Ishikawa (cell line): ENCODE data around the gene ACO2.

Source experiments
- CEBPB ChIP-seq: IDR thresholded peaks from 2 replicates; pipeline ENCODE4 v1.6.1; 2012
- CREB1 ChIP-seq: IDR thresholded peaks from 2 replicates; pipeline ENCODE4 v1.6.1; 2012; ENCODE audit warnings: low read depth
- EGR1 ChIP-seq: IDR thresholded peaks from 2 replicates; pipeline ENCODE4 v1.6.1; 2012
- EP300 ChIP-seq: IDR thresholded peaks from 2 replicates; pipeline ENCODE4 v1.6.1; 2012; ENCODE audit warnings: borderline replicate concordance
- MAX ChIP-seq: IDR thresholded peaks from 2 replicates; pipeline ENCODE4 v1.6.1; 2012
- NFIC ChIP-seq: IDR thresholded peaks from 2 replicates; pipeline ENCODE4 v1.6.1; 2012
- RAD21 ChIP-seq: IDR thresholded peaks from 2 replicates; pipeline ENCODE4 v1.6.1; 2012; ENCODE audit warnings: low read depth
- REST ChIP-seq: IDR thresholded peaks from 2 replicates; pipeline ENCODE4 v1.6.1; 2012; ENCODE audit warnings: low read depth, mild to moderate bottlenecking
- TAF1 ChIP-seq: IDR thresholded peaks from 2 replicates; pipeline ENCODE4 v1.6.1; 2012; ENCODE audit warnings: low read depth, mild to moderate bottlenecking
- TCF12 ChIP-seq: IDR thresholded peaks from 2 replicates; pipeline ENCODE4 v1.6.1; 2012; ENCODE audit warnings: low read depth
- TEAD4 ChIP-seq: IDR thresholded peaks from 2 replicates; pipeline ENCODE4 v1.6.1; 2012
- USF1 ChIP-seq: IDR thresholded peaks from 2 replicates; pipeline ENCODE4 v1.6.1; 2012
- YY1 ChIP-seq: IDR thresholded peaks from 2 replicates; pipeline ENCODE4 v1.6.1; 2012; ENCODE audit warnings: low read depth

- TF ChIP-seq YY1 (no peak), TEAD4 (no peak), TCF12 (no peak), REST (no peak), RAD21 (no peak), CREB1 (no peak), CEBPB (no peak), MAX (no peak), NFIC (no peak), EP300 (no peak), USF1 (no peak), TAF1 (no peak), EGR1 (no peak)
Observed at GRCh38 chr22:41479671-41480396, 10.9 kb downstream of the ACO2 start.
